ENCODE data around the gene PASK. TPM values are rescaled to one million over a fixed set of nuclear protein-coding genes. Genes with fewer than 3 reads are reported as not detected.

PASK gene
- total and polyA plus RNA-seq, 2 experiments from 2014 or later = 0.56 to 2.1 TPM

DNA sequence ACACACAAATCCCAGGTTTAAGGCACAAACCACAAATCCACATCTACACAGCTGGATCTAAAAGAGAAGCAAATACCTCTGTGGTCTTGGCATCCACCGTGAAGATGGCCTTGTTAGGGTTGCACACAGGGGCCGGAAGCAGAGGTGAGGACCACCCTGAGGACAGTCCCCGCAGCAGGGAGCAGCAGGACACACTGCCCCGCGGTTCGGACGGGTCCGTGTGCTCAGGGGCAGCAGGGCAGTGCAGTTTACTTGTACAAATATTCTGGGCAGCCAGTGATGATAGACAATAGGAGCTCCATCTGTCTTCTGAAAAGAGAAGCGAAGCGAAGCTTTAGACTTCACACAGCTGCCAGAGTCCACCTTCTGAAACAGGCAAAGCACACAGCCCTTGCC, 8.8 kb downstream of the PASK start:
- DNase-seq = no peak
- 92 to 95% methylated on average over 10 of the region's 10 CpGs for WGBS, 2 experiments (ENCODE audit: low coverage in 1 of 2, low lambda C conversion rate in 2 of 2, missing lambda C conversion rate in 2 of 2)
- in situ Hi-C loops (cut with MboI) = no loop called here

DNA sequence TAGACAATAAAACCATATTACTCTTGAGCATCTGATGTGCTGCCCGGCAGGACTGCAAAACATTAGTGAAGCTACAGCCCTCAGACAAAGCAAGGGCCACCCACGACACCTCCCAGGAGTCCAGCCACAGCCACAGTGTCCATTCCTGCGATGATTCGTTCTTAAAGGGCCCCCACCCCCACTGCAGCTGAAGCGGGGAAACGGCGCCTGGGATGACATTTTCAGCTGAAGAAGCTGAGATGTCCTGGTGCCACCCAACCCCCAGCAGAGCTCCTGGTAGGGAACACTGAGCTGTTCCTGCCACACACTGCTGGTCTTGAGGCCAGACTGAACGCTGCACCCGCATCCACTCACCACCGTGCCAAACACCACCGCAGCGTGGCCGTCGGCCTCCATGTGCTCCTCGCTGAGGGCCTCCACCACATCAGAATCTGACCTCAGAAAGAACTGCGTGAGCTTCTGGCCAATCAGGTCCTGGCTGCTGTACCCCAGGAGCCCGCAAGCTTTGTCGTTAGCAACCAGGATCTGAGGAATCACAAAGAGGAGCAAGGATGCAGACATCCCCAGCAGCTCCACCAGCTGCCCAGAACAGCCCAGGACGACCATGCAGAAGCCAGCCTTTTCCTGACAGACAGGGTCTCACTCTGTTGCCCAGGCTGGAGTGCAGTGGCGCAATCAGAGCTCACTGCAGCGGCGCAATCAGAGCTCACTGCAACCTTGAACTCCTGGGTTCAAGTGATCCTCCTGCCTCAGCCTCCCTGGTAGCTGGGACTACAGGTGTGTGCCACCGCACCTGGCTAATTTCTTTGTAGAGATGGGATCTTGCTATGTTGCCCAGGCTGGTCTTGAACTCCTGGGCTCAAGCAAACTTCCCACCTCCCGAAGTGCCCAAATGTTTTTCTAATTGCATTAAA, 9.5 kb downstream of the PASK start:
- in situ Hi-C loops (cut with MboI) = no loop called here
- Histone ChIP-seq H3K36me3 (ENCODE audit: low read depth) (no peaks in the 10 kb centered on the region), H3K4me1 (ENCODE audit: insufficient read depth) (no peaks in the 10 kb centered on the region), H4K20me1 (ENCODE audit: insufficient read depth) (no peaks in the 10 kb centered on the region), H3K4me3 (no peak overlapping the region), H3K27me3 (replicated peaks; ENCODE audit: insufficient read depth) (no peaks in the 10 kb centered on the region), H3F3A (ENCODE audit: insufficient read depth) (no peaks in the 10 kb centered on the region), H3K9me2 (ENCODE audit: insufficient read depth) (no peaks in the 10 kb centered on the region), H3K27ac (no peak overlapping the region), H3K9ac (no peak overlapping the region), H3K4me2 (ENCODE audit: unreplicated experiment) (no peak overlapping the region), H2AFZ (no peak overlapping the region), H3K9me3 (ENCODE audit: low read depth) (no peaks in the 10 kb centered on the region), H3K79me2 (ENCODE audit: insufficient read depth) (no peaks in the 10 kb centered on the region)
- TF ChIP-seq EZH2 (IDR thresholded peaks at IDR 0.05; ENCODE audit: insufficient read depth, poor library complexity, severe bottlenecking) = no peak
- TF ChIP-seq EZH2phosphoT487 (IDR thresholded peaks at IDR 0.05; ENCODE audit: insufficient read depth, low read depth) = no peak
- no peak for DNase-seq
- 94% methylated on average over 24 of the region's 24 CpGs for WGBS, 2 experiments (ENCODE audit: low coverage in 1 of 2, low lambda C conversion rate in 2 of 2, missing lambda C conversion rate in 2 of 2)

More for the DNA sequence above, 8.8 kb downstream of the PASK start:
- H3K36me3 ChIP-seq (ENCODE audit: low read depth) = no peaks in the 10 kb centered on the region
- H3K9ac ChIP-seq = no peak overlapping the region
- no peaks in the 10 kb centered on the region for H3K9me3 ChIP-seq (ENCODE audit: low read depth)
- no peak overlapping the region for H2AFZ ChIP-seq
- H3K27me3 ChIP-seq (replicated peaks; ENCODE audit: insufficient read depth) = no peaks in the 10 kb centered on the region
- TF ChIP-seq EZH2phosphoT487 (IDR thresholded peaks at IDR 0.05; ENCODE audit: insufficient read depth, low read depth) = no peak
- TF ChIP-seq EZH2 (IDR thresholded peaks at IDR 0.05; ENCODE audit: insufficient read depth, poor library complexity, severe bottlenecking) = no peak
- H3K4me1 ChIP-seq (ENCODE audit: insufficient read depth) = no peaks in the 10 kb centered on the region
- H3F3A ChIP-seq (ENCODE audit: insufficient read depth) = no peaks in the 10 kb centered on the region
- no peak overlapping the region for H3K4me2 ChIP-seq (ENCODE audit: unreplicated experiment)
- no peaks in the 10 kb centered on the region for H3K9me2 ChIP-seq (ENCODE audit: insufficient read depth)
- no peaks in the 10 kb centered on the region for H4K20me1 ChIP-seq (ENCODE audit: insufficient read depth)
- H3K27ac ChIP-seq = no peak overlapping the region
- no peaks in the 10 kb centered on the region for H3K79me2 ChIP-seq (ENCODE audit: insufficient read depth)
- H3K4me3 ChIP-seq = no peak overlapping the region

DNA sequence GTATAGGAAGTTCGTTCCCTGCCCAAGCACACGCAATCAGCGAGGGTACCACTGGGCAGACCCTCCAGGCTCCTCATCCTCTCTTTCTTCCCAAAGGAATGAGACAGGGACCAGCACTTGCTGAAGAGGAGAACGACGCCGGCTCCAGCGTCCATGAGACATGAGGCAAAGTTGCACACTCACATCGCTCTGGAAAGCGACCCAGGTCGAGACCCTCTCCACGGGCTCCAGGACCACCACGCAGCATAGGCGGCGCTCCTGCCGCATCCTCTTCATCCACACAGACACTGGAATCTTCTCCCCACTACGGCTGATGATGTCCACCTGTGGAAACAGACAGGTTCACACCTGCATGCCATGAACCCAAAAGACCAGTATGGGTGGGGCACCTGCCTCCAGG, 10.8 kb downstream of the PASK start:
- Histone ChIP-seq H3K9ac (no peak overlapping the region), H3K27me3 (replicated peaks; ENCODE audit: insufficient read depth) (no peaks in the 10 kb centered on the region), H3K79me2 (ENCODE audit: insufficient read depth) (no peaks in the 10 kb centered on the region), H3F3A (ENCODE audit: insufficient read depth) (no peaks in the 10 kb centered on the region), H2AFZ (no peak overlapping the region), H4K20me1 (ENCODE audit: insufficient read depth) (no peaks in the 10 kb centered on the region), H3K36me3 (ENCODE audit: low read depth) (no peaks in the 10 kb centered on the region), H3K9me2 (ENCODE audit: insufficient read depth) (no peaks in the 10 kb centered on the region), H3K4me2 (ENCODE audit: unreplicated experiment) (no peak overlapping the region), H3K4me1 (ENCODE audit: insufficient read depth) (no peaks in the 10 kb centered on the region), H3K27ac (no peak overlapping the region), H3K9me3 (ENCODE audit: low read depth) (no peaks in the 10 kb centered on the region), H3K4me3 (no peak overlapping the region)
- 96 to 97% methylated on average over 16 of the region's 16 CpGs for WGBS, 2 experiments (ENCODE audit: low coverage in 1 of 2, low lambda C conversion rate in 2 of 2, missing lambda C conversion rate in 2 of 2)
- TF ChIP-seq EZH2phosphoT487 (IDR thresholded peaks at IDR 0.05; ENCODE audit: insufficient read depth, low read depth) = no peak
- no peak for TF ChIP-seq EZH2 (IDR thresholded peaks at IDR 0.05; ENCODE audit: insufficient read depth, poor library complexity, severe bottlenecking)
- in situ Hi-C loops (cut with MboI) = no loop called here
- no peak for DNase-seq

DNA sequence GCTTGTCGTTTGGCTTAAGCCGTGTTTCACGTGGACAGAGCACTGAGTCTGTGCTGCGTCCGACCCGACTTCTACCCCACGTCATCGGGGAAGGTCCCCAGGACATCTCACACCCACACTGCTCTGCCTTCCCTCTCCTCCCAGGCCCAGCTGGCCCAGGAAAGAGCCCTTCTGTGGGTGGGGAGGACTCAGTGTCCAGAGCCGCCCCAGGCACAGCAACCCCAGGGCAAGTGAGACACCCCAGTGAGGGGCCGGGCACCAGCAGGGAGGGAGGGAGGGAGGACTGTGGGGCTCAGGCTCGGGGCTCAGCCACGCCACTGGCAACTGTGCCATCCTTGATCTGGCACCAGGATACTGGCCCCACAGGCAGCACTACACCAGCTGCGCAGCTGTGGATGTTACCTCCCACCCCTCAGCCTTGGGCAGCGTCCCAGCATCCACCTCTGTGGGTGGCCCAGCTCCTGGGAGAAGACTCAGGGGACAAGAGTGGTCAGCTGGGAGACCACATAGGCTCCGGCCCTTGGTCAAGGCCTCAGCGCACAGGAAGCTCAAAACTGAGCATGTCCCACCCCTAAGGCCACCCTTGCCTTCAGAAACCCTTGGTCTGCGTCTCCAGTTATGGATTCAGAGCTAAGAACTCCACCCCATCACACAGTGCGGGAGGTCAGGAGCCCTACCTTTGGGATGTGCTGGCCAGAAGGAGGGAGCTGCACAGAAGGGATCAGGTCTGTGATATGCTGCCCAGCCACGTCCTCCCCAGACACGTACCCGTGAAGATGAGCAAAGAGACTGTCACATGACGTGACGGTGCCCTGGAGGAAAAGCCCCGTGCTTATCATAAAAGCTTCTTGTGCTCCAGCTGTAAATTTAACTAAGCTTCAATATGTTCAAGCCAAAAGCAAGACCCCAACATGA, 11.7 kb downstream of the PASK start:
- in situ Hi-C loops (cut with MboI) = no loop called here

More for the DNA sequence above, 11.7 kb downstream of the PASK start:
- WGBS, 2 experiments (ENCODE audit: low coverage in 1 of 2, low lambda C conversion rate in 2 of 2, missing lambda C conversion rate in 2 of 2) = 81 to 83% methylated on average over 23 to 24 of the region's 24 CpGs
- Histone ChIP-seq H4K20me1 (ENCODE audit: insufficient read depth) (no peaks in the 10 kb centered on the region), H2AFZ (no peak overlapping the region), H3K9ac (no peak overlapping the region), H3K27me3 (replicated peaks; ENCODE audit: insufficient read depth) (no peaks in the 10 kb centered on the region), H3K79me2 (ENCODE audit: insufficient read depth) (no peaks in the 10 kb centered on the region), H3K4me1 (ENCODE audit: insufficient read depth) (no peaks in the 10 kb centered on the region), H3K4me2 (ENCODE audit: unreplicated experiment) (no peak overlapping the region), H3K9me2 (ENCODE audit: insufficient read depth) (no peaks in the 10 kb centered on the region), H3K36me3 (ENCODE audit: low read depth) (no peaks in the 10 kb centered on the region), H3K27ac (no peak overlapping the region), H3K9me3 (ENCODE audit: low read depth) (no peaks in the 10 kb centered on the region), H3F3A (ENCODE audit: insufficient read depth) (no peaks in the 10 kb centered on the region), H3K4me3 (no peak overlapping the region)
- no peak for DNase-seq
- TF ChIP-seq EZH2phosphoT487 (IDR thresholded peaks at IDR 0.05; ENCODE audit: insufficient read depth, low read depth) (no peak), EZH2 (IDR thresholded peaks at IDR 0.05; ENCODE audit: insufficient read depth, poor library complexity, severe bottlenecking) (no peak)
